Measurements from ENCODE around the gene PRKD1. TPM values are rescaled to one million over a fixed set of nuclear protein-coding genes. Genes with fewer than 3 reads are reported as not detected.

The PRKD1 gene
- total RNA-seq, 1 donor from 2014 or later = 0.54 TPM

DNA sequence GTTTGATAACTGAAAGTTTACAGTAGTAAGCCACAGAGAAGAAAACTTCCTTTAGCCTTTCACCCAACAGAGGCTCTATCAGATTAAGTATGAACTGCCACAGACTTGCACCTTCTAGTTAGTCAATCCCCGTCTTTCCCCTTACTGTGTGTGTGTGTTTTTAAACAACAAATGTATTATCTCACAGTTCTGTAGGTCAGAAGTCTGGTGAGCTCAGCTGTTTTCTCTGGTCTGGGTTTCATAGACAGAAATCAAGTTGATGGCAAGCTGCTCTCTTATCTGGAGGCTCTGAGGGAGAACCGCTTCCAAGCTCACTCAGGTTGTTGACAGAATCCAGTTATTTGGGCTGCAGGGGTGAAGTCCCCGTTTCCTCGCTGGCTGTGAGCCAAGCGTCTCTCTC, 320.5 kb downstream of the PRKD1 start:
- Mint-ChIP-seq H3K27me3 (ENCODE audit: unreplicated experiment) (no peaks in the 10 kb centered on the region), H3K4me1 (ENCODE audit: low read depth, unreplicated experiment) (no peaks in the 10 kb centered on the region), H3K27ac (ENCODE audit: unreplicated experiment) (no peak overlapping the region), H3K9me3 (ENCODE audit: unreplicated experiment) (no peaks in the 10 kb centered on the region), H3K4me3 (ENCODE audit: unreplicated experiment) (no peak overlapping the region), H3K36me3 (ENCODE audit: unreplicated experiment) (no peaks in the 10 kb centered on the region)
- TF ChIP-seq, protein P1, sequence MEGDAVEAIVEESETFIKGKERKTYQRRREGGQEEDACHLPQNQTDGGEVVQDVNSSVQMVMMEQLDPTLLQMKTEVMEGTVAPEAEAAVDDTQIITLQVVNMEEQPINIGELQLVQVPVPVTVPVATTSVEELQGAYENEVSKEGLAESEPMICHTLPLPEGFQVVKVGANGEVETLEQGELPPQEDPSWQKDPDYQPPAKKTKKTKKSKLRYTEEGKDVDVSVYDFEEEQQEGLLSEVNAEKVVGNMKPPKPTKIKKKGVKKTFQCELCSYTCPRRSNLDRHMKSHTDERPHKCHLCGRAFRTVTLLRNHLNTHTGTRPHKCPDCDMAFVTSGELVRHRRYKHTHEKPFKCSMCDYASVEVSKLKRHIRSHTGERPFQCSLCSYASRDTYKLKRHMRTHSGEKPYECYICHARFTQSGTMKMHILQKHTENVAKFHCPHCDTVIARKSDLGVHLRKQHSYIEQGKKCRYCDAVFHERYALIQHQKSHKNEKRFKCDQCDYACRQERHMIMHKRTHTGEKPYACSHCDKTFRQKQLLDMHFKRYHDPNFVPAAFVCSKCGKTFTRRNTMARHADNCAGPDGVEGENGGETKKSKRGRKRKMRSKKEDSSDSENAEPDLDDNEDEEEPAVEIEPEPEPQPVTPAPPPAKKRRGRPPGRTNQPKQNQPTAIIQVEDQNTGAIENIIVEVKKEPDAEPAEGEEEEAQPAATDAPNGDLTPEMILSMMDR (IDR thresholded peaks at IDR 0.05; ENCODE audit: partially characterized antibody, unreplicated experiment) = no peak
- DNase-seq = no peak

DNA sequence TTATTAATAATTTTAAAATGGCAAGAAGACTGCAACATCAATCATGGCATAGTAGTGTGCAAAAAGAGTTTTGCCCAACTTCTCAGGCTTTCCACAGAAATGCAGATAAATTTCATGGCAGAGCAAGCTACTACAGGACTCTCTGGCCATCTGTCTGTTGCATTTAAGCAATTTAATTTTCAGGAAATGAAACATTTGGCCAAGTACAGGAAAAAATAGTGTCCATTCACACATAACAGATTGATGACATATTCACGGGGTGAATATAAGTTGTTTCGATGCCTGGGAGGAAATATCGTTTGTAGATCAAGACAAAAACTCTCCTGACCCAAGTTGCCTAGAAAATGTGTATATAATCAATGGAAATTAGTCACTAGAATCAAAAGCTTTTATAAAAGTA, 324.0 kb downstream of the PRKD1 start:
- TF ChIP-seq, protein P1 (IDR thresholded peaks at IDR 0.05; ENCODE audit: partially characterized antibody, unreplicated experiment) = no peak

DNA sequence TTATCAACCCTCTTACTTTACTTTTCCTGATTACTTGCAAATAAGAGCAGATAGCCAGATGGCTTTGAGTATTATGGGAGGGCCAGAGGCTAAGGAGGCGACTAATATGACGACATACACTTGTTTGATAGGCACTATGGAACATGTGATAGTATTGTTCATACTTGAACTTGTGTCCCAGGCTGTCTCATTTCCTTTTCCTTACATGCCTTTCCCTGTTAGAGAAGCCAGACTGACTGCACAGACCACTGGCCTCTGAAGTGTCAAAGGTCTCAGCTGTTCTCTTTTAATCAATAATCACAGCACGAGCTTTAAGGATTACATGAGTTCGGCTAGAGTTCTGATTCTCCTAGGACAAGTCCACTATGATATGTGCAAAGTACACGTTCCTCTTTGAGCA, 326.0 kb downstream of the PRKD1 start:
- no peak for DNase-seq
- H3K4me1 Mint-ChIP-seq (ENCODE audit: low read depth, unreplicated experiment) = peaks cover 5% of the 10 kb centered on the region
- H3K9me3 Mint-ChIP-seq (ENCODE audit: unreplicated experiment) = no peaks in the 10 kb centered on the region
- TF ChIP-seq, protein P1 (IDR thresholded peaks at IDR 0.05; ENCODE audit: partially characterized antibody, unreplicated experiment) = no peak
- no peaks in the 10 kb centered on the region for H3K27me3 Mint-ChIP-seq (ENCODE audit: unreplicated experiment)
- H3K4me3 Mint-ChIP-seq (ENCODE audit: unreplicated experiment) = no peak overlapping the region
- H3K27ac Mint-ChIP-seq (ENCODE audit: unreplicated experiment) = no peak overlapping the region
- H3K36me3 Mint-ChIP-seq (ENCODE audit: unreplicated experiment) = no peaks in the 10 kb centered on the region

More for the DNA sequence above, 324.0 kb downstream of the PRKD1 start:
- H3K27me3 Mint-ChIP-seq (ENCODE audit: unreplicated experiment) = no peaks in the 10 kb centered on the region
- DNase-seq = no peak
- H3K27ac Mint-ChIP-seq (ENCODE audit: unreplicated experiment) = no peak overlapping the region
- peaks cover 5% of the 10 kb centered on the region for H3K4me1 Mint-ChIP-seq (ENCODE audit: low read depth, unreplicated experiment)
- H3K9me3 Mint-ChIP-seq (ENCODE audit: unreplicated experiment) = no peaks in the 10 kb centered on the region
- H3K4me3 Mint-ChIP-seq (ENCODE audit: unreplicated experiment) = no peak overlapping the region
- no peaks in the 10 kb centered on the region for H3K36me3 Mint-ChIP-seq (ENCODE audit: unreplicated experiment)

DNA sequence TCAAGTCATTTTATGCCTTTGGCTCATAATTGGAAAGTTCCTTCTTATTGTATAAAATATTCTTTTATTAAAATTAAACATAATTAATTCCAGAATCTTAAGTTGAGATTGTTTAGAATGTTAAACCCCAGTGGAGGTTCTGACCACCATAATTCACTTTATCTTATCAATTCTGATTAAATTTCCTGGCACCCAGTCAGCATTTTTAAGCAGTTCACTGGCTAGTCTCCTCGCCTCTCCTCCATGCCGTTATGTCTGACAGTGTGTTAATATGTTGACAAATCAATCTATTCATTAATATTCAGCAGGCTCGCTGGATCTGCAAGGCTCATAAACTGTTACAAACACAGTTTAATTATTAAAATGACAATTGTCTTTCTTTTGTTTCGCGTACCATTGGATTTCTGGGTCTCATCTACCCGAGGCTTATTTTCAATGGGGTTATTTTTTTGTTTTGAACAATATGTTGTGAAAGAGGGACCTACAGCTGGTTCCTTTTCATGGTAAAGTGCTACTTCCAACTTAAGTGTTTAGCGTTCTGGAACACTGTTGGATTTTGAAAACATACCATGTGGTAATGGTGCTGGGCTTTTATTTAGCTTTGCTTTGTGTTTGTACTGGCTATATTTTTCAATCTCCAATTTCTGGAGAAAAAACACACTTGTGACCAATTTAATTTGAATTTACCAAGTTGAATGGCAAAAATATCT, 339.7 kb downstream of the PRKD1 start:
- DNase-seq = no peak
- TF ChIP-seq, protein P1 (IDR thresholded peaks at IDR 0.05; ENCODE audit: partially characterized antibody, unreplicated experiment) = no peak
- H3K4me3 Mint-ChIP-seq (ENCODE audit: unreplicated experiment) = no peak overlapping the region
- H3K27me3 Mint-ChIP-seq (ENCODE audit: unreplicated experiment) = no peaks in the 10 kb centered on the region
- no peak overlapping the region for H3K27ac Mint-ChIP-seq (ENCODE audit: unreplicated experiment)
- no peaks in the 10 kb centered on the region for H3K9me3 Mint-ChIP-seq (ENCODE audit: unreplicated experiment)
- H3K36me3 Mint-ChIP-seq (ENCODE audit: unreplicated experiment) = no peaks in the 10 kb centered on the region
- H3K4me1 Mint-ChIP-seq (ENCODE audit: low read depth, unreplicated experiment) = peaks cover 5% of the 10 kb centered on the region

DNA sequence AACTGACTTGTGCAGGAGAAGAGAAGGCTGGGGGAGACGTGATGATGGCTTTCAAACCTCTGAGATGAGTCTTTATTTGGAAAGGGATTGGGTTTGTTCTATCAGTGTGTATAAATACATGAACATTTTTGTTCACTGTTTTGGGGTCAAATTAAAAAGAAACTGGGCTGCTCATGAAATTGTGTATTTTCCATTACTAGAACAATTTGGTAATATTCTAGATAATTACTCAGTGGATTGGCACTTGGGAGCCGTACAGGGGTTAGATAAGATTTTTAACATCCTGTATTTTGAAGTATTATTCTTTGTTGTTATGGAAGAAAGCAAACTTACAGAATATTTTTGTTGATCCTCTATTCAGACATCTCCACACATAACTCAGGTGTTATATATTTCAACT, 340.6 kb downstream of the PRKD1 start:
- Mint-ChIP-seq H3K27me3 (ENCODE audit: unreplicated experiment) (no peaks in the 10 kb centered on the region), H3K27ac (ENCODE audit: unreplicated experiment) (no peak overlapping the region), H3K4me3 (ENCODE audit: unreplicated experiment) (no peak overlapping the region), H3K36me3 (ENCODE audit: unreplicated experiment) (no peaks in the 10 kb centered on the region), H3K9me3 (ENCODE audit: unreplicated experiment) (no peaks in the 10 kb centered on the region), H3K4me1 (ENCODE audit: low read depth, unreplicated experiment) (peaks cover 5% of the 10 kb centered on the region)
- TF ChIP-seq, protein P1 (IDR thresholded peaks at IDR 0.05; ENCODE audit: partially characterized antibody, unreplicated experiment) = no peak
- no peak for DNase-seq

All from glutamatergic neuron (in vitro differentiated cells).